ENCODE data around the gene ATRX.

The ATRX gene

GRCh38 chrX:77493677-77494553 is 292.1 kb downstream of the ATRX start:
- no peak for DNase-seq (ENCODE audit: low read depth in 2 of 2)

DNA sequence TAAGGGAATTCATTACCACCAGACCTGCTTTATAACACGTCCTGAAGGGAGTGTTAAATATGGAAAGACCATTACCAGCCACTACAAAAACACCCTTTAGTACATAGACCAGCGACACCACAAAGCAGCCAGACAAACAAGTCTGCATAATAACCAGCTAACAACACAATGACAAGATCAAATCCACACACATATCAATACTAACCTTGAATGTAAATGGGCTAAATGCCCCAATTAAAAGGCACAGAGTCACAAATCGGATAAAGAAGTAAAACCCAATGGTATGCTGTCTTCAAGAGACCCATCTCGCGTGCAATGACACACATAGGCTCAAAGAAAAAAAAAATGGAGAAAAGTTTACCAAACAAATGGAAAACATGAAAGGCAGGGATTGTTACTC is 302.0 kb downstream of the ATRX start:
- DNase-seq (ENCODE audit: low read depth in 2 of 2) = no peak

DNA sequence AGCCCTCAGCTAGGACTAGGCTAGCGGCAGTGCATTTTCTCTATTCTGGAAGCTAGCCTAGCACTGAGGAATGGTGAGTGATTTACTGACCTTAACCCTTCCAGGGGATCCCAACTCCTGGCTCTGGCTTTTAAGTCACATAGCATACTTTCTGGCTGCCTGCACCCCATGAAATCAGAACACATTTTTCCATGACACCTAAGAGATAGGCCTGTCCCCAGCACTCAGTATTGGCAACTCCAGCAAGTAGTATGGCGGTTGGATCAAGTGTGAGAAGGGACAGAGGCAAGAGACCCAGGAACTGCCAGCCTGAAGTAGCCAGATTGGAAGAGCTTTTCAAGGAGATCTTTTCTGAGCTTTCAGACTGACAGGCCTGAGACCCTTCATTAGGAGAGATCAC is 330.6 kb downstream of the ATRX start:
- DNase-seq (ENCODE audit: low read depth in 2 of 2) = no peak

All from stimulated activated CD4-positive, alpha-beta T cell treated with anti-CD3 and anti-CD28 coated beads, Interleukin-12 subunit alpha, Interleukin-12 subunit beta, amount 100 ng/mL, for 24 hours (primary cell).